ENCODE results near the gene EZR. TPM values are rescaled to one million over a fixed set of nuclear protein-coding genes. Genes with fewer than 3 reads are reported as not detected.

Gene EZR
- total and polyA plus RNA-seq, 9 of the 15 experiments (the other 6 are each of a cell fraction or from before 2014, with no cell fraction given) = 36.5 to 162 (median 104) TPM

DNA sequence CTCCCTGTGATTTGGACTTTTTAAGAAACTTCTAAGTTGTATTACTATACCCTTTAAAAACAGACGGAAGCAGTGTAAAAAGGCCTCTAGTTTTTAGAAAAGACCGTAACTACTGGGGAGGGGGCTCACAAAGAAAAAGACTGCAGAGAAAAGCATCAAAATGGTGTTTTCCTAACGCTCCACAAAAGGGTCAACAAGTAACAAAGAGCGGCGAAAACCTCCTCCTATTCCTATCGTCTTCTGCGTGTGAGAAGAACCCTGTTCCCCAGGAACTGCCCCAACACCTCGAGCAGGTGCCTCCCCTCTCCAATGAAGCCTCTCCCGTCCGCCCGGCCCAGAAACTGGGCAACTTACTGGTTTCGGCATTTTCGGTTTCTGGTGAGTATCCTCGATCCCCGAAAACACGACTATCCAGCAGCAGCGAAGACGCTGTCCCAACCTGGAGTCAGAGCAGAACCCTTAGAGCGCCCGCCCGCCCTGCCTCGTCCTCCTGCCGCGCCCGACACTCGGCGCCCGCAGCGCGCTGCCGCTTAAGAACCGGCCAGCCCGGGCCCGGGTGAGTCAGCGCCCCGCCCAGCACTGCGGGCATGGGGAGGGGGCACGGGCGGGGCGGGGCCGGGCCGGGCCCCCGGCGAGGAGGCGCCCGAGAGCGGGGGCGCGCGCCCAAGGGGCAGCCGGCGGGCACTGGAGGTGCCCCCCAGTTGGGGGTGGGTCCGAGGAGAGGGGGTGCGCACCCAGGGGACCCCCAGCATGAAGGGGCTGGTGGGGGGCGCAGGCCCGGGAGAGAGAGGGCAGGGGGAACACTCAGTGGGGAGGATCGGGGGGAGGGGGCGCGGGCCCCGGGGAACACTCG, 1.2 kb downstream of the EZR start (continued):
- no peak for TF ChIP-seq MXI1 (IDR thresholded peaks at IDR 0.05; ENCODE audit: low read depth, low read length)

DNA sequence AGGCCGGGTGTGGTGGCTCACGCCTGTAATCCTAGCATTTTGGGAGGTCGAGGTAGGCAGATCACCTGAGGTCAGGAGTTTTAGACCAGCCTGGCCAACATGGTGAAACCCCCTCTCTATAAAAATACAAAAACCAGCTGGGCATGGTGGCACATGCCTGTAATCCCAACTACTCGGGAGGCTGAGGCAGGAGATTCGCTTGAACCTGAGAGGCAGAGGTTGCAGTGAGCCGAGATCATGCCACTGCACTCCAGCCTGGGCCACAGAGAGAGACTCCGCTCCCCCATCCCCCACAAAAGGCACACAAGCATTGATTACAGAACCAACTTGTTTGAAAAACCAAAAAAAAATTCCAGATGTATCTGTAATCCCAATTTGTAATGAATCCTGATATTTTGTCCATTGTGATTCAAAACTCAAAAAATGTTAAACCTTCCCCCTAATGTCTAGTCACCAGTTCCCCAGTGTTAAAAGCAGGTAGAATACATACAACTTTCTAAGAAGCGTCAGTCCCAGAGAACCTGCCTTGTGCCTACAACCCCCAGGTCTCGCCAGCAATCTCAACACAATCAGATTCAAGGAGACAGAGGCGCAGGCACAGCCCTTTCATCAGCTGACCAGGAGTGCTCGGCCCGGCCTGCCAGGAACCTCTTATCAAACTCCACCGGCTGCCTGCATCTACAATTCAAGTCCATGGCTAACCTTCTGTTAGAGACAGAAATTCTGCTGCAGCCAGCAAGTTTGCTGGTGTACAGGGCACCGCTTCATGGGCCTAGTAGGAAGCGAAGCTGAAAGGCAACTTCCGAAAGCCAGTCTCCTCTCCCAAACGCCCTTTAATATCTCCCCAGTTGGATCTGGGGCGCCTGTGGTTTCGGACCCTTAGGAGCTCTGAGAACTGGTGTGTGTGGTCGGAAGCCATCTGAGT, 2.1 kb downstream of the EZR start:
- TSS peak; percentile 41 for BruUV-seq (replicated peaks)
- Histone ChIP-seq H3K36me3 (ENCODE audit: control insufficient read depth, insufficient read depth, low read length) (peaks cover 51% of the 10 kb centered on the region), H3K4me2 (ENCODE audit: insufficient read depth, low read length) (peak overlapping the region; percentile 80), H4K20me1 (replicated peaks; ENCODE audit: control insufficient read depth, insufficient read depth, low read length) (peaks cover 49% of the 10 kb centered on the region), H2AFZ (ENCODE audit: low read depth, low read length) (no peak overlapping the region), H3K9ac (ENCODE audit: insufficient read depth in 1 of 2, low read depth in 2 of 2, low read length in 2 of 2) (peak overlapping the region; percentile 65 to 69; a peak in 3 of 4 replicates), H3K79me2 (ENCODE audit: control insufficient read depth, insufficient read depth, low read length) (peaks cover 65% of the 10 kb centered on the region), H3K27ac (ENCODE audit: extremely low read depth, low read depth, low read length) (peak overlapping the region; percentile 87), H3K4me3 (peak overlapping the region; percentile 76), H3K4me1 (replicated peaks in 1 of 2; ENCODE audit: control insufficient read depth in 2 of 2, insufficient read depth in 2 of 2, low read length in 2 of 2) (peaks cover 42 to 53% of the 10 kb centered on the region in 2 experiments), H3K9me1 (ENCODE audit: control insufficient read depth, insufficient read depth, low read length) (peaks cover 18% of the 10 kb centered on the region), H3K9me3 (replicated peaks; ENCODE audit: control insufficient read depth, insufficient read depth, low read depth, low read length) (no peaks in the 10 kb centered on the region), H3K27me3 (ENCODE audit: control insufficient read depth in 2 of 2, insufficient read depth in 2 of 2, low read length in 2 of 2) (no peaks in the 10 kb centered on the region)
- 19% methylated on average over 20 of the region's 20 CpGs for WGBS (ENCODE audit: insufficient coverage, low coverage, missing lambda C conversion rate)
- ChIA-PET CTCF (ENCODE audit: low intra/inter-chr PET ratio) (no interaction called here), POLR2A (interaction anchor here (0.7 to 1.7 kb wide), 18 partner anchors 8 to 278 kb away, joined by 3 to 9 read pairs (median 4); no protein-coding TSS in a partner anchor)
- FAIRE-seq (peak; percentile 86), DNase-seq (ENCODE audit: extremely low read depth in 1 of 4, low spot score in 3 of 4) (peak; percentile 75 to 95 (median 83)), ATAC-seq (peak; percentile 76)
- intact Hi-C loops (cut with micrococcal nuclease) (loop anchor here (1.0 kb wide), 3 partner anchors 24 to 52 kb away; no protein-coding TSS in a partner anchor), in situ Hi-C loops (cut with MboI) (no loop called here)
- TF ChIP-seq UBTF (IDR thresholded peaks at IDR 0.05; ENCODE audit: borderline replicate concordance in 1 of 2, low read depth in 2 of 2, low read length in 2 of 2) (peak in 1 of 2 experiments; percentile 79; a peak in 1 of 4 replicates), NBN (IDR thresholded peaks at IDR 0.05; ENCODE audit: low read depth) (peak; percentile 60; the same call in 1 of the 2 replicates), SOX6 (IDR thresholded peaks at IDR 0.05) (peak; percentile 81), RBM34 (IDR thresholded peaks at IDR 0.05; ENCODE audit: borderline replicate concordance, insufficient read depth, low read length) (no peak), ZKSCAN8 (CRISPR knock-in tag; IDR thresholded peaks at IDR 0.05) (no peak), GABPA (tag; conservative IDR thresholded peaks at IDR 0.05; ENCODE audit: low read depth) (peak; percentile 22; the same call in 1 of the 2 replicates), SMARCE1 (IDR thresholded peaks at IDR 0.05) (peak; percentile 76)
- TF ChIP-seq, protein P1, sequence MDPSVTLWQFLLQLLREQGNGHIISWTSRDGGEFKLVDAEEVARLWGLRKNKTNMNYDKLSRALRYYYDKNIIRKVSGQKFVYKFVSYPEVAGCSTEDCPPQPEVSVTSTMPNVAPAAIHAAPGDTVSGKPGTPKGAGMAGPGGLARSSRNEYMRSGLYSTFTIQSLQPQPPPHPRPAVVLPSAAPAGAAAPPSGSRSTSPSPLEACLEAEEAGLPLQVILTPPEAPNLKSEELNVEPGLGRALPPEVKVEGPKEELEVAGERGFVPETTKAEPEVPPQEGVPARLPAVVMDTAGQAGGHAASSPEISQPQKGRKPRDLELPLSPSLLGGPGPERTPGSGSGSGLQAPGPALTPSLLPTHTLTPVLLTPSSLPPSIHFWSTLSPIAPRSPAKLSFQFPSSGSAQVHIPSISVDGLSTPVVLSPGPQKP (CRISPR knock-in tag; IDR thresholded peaks at IDR 0.05) = no peak
